SU-DHL-6 (cell line): Measurements from ENCODE around the gene CRCP.

Source experiments
- CTCF ChIP-seq: fragments of 200-600 bp; sonication (generic); IDR thresholded peaks from one replicate; pipeline ENCODE4 v1.5.1; 2017; ENCODE audit warnings: antibody characterized with exemption, mild to moderate bottlenecking, low read length, moderate library complexity; ENCODE audit not compliant: insufficient read depth, poor library complexity, severe bottlenecking
- EZH2phosphoT487 ChIP-seq: fragments of 200-600 bp; sonication (generic), shearing (Covaris generic); conservative IDR thresholded peaks from 2 replicates; pipeline ENCODE4 v1.6.1; 2018; ENCODE audit warnings: mild to moderate bottlenecking, antibody characterized with exemption, low read length, moderate library complexity, mixed read lengths

- TF ChIP-seq CTCF = no peak
- no peak for TF ChIP-seq EZH2phosphoT487
Observed at GRCh38 chr7:66076462-66077329, 38.0 kb upstream of the CRCP start.
